ENCODE data around the gene PMPCA. TPM values are rescaled to one million over a fixed set of nuclear protein-coding genes. Genes with fewer than 3 reads are reported as not detected.
A peak's percentile ranks its signal among the peaks of the same experiment; 100 is the strongest.

PMPCA gene
- total RNA-seq, 1 experiment from 2014 or later, result 20.9 TPM

DNA sequence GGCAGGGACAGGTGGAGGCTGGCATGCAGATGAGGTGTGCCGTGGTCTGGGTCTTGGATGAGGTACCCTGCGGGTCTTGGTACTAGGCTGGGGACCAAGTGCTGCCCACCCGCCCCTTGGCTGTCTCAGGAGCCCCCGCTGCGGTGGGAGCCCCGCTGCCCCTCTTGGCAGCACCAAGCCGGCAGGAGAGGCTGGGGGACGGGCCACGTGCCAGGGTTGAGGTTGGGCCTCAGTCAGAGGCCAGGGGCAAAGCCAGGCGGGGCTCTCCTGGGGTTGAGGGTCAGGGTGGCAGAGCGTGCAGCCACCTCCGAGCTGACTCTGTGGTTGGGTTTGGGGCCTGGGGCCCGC lies 39.0 kb upstream of the PMPCA start:
- no peak for DNase-seq
- no peak overlapping the region for H3K4me3 ChIP-seq (ENCODE audit: low read length)
- H3K9me2 ChIP-seq (replicated peaks; ENCODE audit: insufficient read depth, low read length), result no peaks in the 10 kb centered on the region
- H3K79me2 ChIP-seq (ENCODE audit: low read length), result no peaks in the 10 kb centered on the region
- H3K4me2 ChIP-seq (ENCODE audit: low read depth, low read length, poor library complexity, severe bottlenecking), result no peak overlapping the region
- no peak overlapping the region for H3K27ac ChIP-seq (ENCODE audit: low read length)
- H3K9me3 ChIP-seq (ENCODE audit: low read length), result no peaks in the 10 kb centered on the region
- no peak overlapping the region for H3K9ac ChIP-seq (ENCODE audit: low read length)
- no peak overlapping the region for H2AFZ ChIP-seq (ENCODE audit: low read length)
- H3K36me3 ChIP-seq (ENCODE audit: insufficient read depth, low read length), result no peaks in the 10 kb centered on the region
- H4K20me1 ChIP-seq (ENCODE audit: insufficient read depth, low read depth, low read length), result no peaks in the 10 kb centered on the region
- H3K4me1 ChIP-seq (ENCODE audit: low read length), result peaks cover 10% of the 10 kb centered on the region
- no peaks in the 10 kb centered on the region for H3K27me3 ChIP-seq (ENCODE audit: low read length)

DNA sequence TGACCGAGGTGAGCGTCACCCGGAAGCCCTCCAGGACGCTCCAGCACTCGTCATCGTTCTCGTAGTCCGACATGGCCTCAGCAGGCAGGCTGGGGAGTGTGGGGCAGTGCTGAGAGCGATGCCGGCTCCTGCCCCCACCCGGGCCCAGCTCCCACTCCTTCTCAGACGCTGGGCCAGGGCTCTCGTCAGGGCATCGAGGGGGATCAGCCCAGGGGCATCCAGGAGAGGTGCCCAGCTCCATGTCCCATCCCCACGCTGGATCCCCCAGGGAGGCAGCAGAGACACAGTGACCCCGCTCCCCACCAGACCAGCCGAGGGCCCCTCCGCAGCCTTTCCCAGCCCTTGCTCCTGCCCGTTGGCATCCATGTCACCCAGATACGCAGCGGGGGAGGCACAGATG lies 38.5 kb upstream of the PMPCA start:
- H3K27ac ChIP-seq (ENCODE audit: low read length), result no peak overlapping the region; the same call in 1 of the 2 replicates
- no peak overlapping the region for H3K4me2 ChIP-seq (ENCODE audit: low read depth, low read length, poor library complexity, severe bottlenecking)
- no peak overlapping the region; the same call in 1 of the 2 replicates for H3K9ac ChIP-seq (ENCODE audit: low read length)

DNA sequence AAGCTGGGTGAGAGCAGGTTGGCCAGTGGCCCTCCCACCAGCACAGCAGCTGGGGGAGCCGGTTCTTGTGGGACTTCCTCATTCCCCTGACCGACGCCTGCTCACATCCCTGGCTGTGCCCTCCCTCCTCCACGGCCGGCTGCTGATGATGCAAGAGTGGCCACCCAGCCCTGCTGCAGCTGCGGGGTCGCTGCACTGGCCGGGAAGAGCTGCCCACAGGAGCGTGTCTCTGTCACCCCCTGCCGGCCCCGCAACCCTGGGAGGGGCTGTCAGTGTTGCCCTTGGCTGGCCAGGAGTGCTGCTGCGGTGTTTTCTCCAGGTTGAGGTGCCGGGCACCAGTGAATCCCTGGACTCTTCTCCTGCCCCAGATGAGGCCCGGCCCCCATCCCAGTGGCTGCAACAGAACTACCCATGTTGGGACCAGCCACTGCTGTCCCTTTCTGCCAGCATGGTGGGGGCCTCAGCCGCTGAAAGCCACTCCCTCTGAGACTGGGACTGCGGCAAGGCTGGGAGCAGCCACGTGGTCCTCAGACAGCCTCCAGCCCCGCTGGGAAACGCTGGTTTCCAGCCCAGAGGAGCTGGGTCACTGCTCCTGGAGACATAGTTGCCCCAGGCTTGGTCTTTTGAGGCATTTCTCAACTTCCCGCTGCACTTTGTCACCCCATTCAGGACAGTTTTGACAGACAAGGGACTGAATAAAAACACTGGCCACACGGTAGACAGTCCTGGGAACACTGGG lies 37.7 kb upstream of the PMPCA start:
- no peaks in the 10 kb centered on the region for H4K20me1 ChIP-seq (ENCODE audit: insufficient read depth, low read depth, low read length)
- no peak overlapping the region for H3K4me2 ChIP-seq (ENCODE audit: low read depth, low read length, poor library complexity, severe bottlenecking)
- no peaks in the 10 kb centered on the region for H3K36me3 ChIP-seq (ENCODE audit: insufficient read depth, low read length)
- no peak overlapping the region for H2AFZ ChIP-seq (ENCODE audit: low read length)
- H3K27me3 ChIP-seq (ENCODE audit: low read length), result no peaks in the 10 kb centered on the region
- H3K4me1 ChIP-seq (ENCODE audit: low read length), result peaks cover 10% of the 10 kb centered on the region
- H3K79me2 ChIP-seq (ENCODE audit: low read length), result no peaks in the 10 kb centered on the region
- H3K27ac ChIP-seq (ENCODE audit: low read length), result peak overlapping the region; percentile 57; the same call in 1 of the 2 replicates
- DNase-seq, result peak; percentile 71
- H3K9me3 ChIP-seq (ENCODE audit: low read length), result no peaks in the 10 kb centered on the region
- no peak overlapping the region; the same call in 1 of the 2 replicates for H3K9ac ChIP-seq (ENCODE audit: low read length)
- H3K4me3 ChIP-seq (ENCODE audit: low read length), result no peak overlapping the region
- no peaks in the 10 kb centered on the region for H3K9me2 ChIP-seq (replicated peaks; ENCODE audit: insufficient read depth, low read length)

More for the DNA sequence above, 38.5 kb upstream of the PMPCA start:
- Histone ChIP-seq H3K4me3 (ENCODE audit: low read length) (no peak overlapping the region), H3K9me3 (ENCODE audit: low read length) (no peaks in the 10 kb centered on the region), H3K9me2 (replicated peaks; ENCODE audit: insufficient read depth, low read length) (no peaks in the 10 kb centered on the region), H4K20me1 (ENCODE audit: insufficient read depth, low read depth, low read length) (no peaks in the 10 kb centered on the region), H3K4me1 (ENCODE audit: low read length) (peaks cover 10% of the 10 kb centered on the region), H3K36me3 (ENCODE audit: insufficient read depth, low read length) (no peaks in the 10 kb centered on the region), H3K27me3 (ENCODE audit: low read length) (no peaks in the 10 kb centered on the region), H3K79me2 (ENCODE audit: low read length) (no peaks in the 10 kb centered on the region), H2AFZ (ENCODE audit: low read length) (no peak overlapping the region)
- DNase-seq, result no peak

DNA sequence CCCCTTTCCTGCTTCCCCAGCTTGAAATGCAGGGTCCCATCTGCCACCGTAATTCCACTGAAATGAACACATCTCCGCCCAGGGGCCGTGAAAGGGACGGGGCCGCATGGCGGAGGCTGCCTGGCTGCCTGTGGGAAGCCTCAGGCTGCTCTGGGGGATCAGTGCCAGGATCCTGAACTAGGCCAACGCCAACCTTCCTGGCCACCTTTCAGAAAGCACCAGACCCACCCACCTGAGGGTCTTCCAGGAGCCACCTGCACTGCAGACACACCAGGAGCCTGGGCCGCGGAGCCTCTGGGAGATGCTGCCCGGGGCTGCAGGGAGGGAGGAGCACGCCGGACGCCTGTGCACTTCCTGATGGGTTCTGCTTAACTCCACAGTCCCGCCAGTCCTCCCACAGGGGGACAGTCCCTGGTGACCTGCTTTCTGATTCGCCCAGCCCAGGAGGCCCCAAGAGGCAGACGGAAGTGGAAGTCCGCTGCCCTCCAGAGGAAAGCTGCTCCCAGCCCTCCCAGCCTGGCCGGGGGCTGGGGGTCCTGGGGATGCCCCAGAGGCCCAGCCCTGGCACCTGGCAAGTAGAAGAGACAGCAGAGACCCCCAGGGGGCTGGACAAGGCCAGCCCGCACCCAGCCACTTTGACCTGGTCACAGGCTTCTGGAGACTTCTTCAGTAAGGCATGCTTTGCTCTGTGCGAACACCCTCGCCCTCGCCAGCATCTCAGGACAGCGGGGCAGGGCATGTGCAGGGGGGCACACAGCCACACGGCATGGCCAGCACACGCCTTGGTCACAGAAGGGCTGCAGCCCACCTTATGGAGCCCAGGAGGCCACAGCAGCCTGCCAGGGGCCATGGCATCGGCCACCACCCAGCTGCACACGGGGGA lies 36.9 kb upstream of the PMPCA start, which contains the start of gene CARD9:
CARD9 (minus strand) TSS at position 370 of the 883 bp plus-strand sequence. CDS start 1,591 bp downstream, outside the sequence.
- H3K79me2 ChIP-seq (ENCODE audit: low read length), result no peaks in the 10 kb centered on the region
- no peak within 1 kb of the TSS for H2AFZ ChIP-seq (ENCODE audit: low read length)
- peaks cover 10% of the 10 kb centered on the region for H3K4me1 ChIP-seq (ENCODE audit: low read length)
- H3K9me3 ChIP-seq (ENCODE audit: low read length), result no peaks in the 10 kb centered on the region
- no peaks in the 10 kb centered on the region for H3K36me3 ChIP-seq (ENCODE audit: insufficient read depth, low read length)
- no peak within 1 kb of the TSS for H3K4me3 ChIP-seq (ENCODE audit: low read length)
- no peaks in the 10 kb centered on the region for H4K20me1 ChIP-seq (ENCODE audit: insufficient read depth, low read depth, low read length)
- no peak within 1 kb of the TSS for H3K4me2 ChIP-seq (ENCODE audit: low read depth, low read length, poor library complexity, severe bottlenecking)
- H3K9me2 ChIP-seq (replicated peaks; ENCODE audit: insufficient read depth, low read length), result no peaks in the 10 kb centered on the region
- no peak for DNase-seq
- H3K27ac ChIP-seq (ENCODE audit: low read length), result peak within 1 kb of the TSS; percentile 57; the same call in 1 of the 2 replicates
- H3K9ac ChIP-seq (ENCODE audit: low read length), result no peak within 1 kb of the TSS; the same call in 1 of the 2 replicates
- H3K27me3 ChIP-seq (ENCODE audit: low read length), result no peaks in the 10 kb centered on the region

DNA sequence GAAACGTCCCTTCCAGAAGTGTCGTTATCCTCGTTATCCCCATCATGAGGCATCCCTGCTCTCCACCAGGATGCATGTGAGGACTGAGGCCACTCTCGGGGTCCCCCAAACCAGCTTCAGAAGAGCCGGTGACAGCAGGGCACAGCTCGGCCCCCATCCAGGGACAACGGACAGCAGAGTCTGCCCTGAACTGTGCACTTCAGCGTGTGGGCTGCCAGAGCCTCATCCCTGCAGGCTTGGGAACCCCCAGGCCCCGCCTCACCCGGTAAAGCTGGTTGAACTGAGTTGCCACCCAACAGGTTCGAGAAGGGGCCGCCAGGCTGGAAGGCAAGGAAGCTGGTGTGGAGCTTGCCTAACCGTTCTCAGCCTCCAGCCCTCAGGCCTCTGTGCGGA lies 36.3 kb upstream of the PMPCA start:
- Histone ChIP-seq H3K9me2 (replicated peaks; ENCODE audit: insufficient read depth, low read length) (no peaks in the 10 kb centered on the region), H2AFZ (ENCODE audit: low read length) (no peak overlapping the region), H3K4me2 (ENCODE audit: low read depth, low read length, poor library complexity, severe bottlenecking) (no peak overlapping the region), H3K4me1 (ENCODE audit: low read length) (peaks cover 10% of the 10 kb centered on the region), H3K36me3 (ENCODE audit: insufficient read depth, low read length) (no peaks in the 10 kb centered on the region), H4K20me1 (ENCODE audit: insufficient read depth, low read depth, low read length) (no peaks in the 10 kb centered on the region), H3K27me3 (ENCODE audit: low read length) (no peaks in the 10 kb centered on the region), H3K9ac (ENCODE audit: low read length) (no peak overlapping the region), H3K27ac (ENCODE audit: low read length) (no peak overlapping the region), H3K79me2 (ENCODE audit: low read length) (no peaks in the 10 kb centered on the region), H3K4me3 (ENCODE audit: low read length) (no peak overlapping the region), H3K9me3 (ENCODE audit: low read length) (no peaks in the 10 kb centered on the region)
- no peak for DNase-seq

DNA sequence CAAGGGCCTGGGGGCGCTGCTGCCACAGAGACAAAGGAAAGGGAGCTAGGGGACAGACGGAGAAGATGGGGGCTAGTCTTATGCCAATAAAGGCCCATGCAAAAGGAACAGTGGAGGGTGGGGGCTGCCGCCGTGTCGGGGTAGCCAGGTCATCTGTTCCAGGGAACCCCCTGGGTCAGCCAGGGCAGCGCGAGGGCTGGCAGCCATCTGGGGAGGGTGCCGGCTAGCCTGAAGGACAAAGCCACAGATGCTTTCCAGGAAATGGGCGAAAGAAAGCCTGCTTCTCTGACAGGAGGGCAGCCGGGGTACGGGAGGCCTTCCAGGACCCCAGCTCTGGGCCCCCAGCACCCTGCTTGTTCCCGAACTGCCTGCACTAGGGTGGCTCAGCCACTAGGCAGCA lies 35.4 kb upstream of the PMPCA start:
- DNase-seq, result no peak
- Histone ChIP-seq H3K4me3 (ENCODE audit: low read length) (no peak overlapping the region), H3K4me2 (ENCODE audit: low read depth, low read length, poor library complexity, severe bottlenecking) (no peak overlapping the region), H4K20me1 (ENCODE audit: insufficient read depth, low read depth, low read length) (no peaks in the 10 kb centered on the region), H3K36me3 (ENCODE audit: insufficient read depth, low read length) (no peaks in the 10 kb centered on the region), H3K9me2 (replicated peaks; ENCODE audit: insufficient read depth, low read length) (no peaks in the 10 kb centered on the region), H3K9ac (ENCODE audit: low read length) (no peak overlapping the region), H3K9me3 (ENCODE audit: low read length) (no peaks in the 10 kb centered on the region), H3K27ac (ENCODE audit: low read length) (no peak overlapping the region), H2AFZ (ENCODE audit: low read length) (no peak overlapping the region), H3K4me1 (ENCODE audit: low read length) (peaks cover 10% of the 10 kb centered on the region), H3K79me2 (ENCODE audit: low read length) (no peaks in the 10 kb centered on the region), H3K27me3 (ENCODE audit: low read length) (no peaks in the 10 kb centered on the region)

DNA sequence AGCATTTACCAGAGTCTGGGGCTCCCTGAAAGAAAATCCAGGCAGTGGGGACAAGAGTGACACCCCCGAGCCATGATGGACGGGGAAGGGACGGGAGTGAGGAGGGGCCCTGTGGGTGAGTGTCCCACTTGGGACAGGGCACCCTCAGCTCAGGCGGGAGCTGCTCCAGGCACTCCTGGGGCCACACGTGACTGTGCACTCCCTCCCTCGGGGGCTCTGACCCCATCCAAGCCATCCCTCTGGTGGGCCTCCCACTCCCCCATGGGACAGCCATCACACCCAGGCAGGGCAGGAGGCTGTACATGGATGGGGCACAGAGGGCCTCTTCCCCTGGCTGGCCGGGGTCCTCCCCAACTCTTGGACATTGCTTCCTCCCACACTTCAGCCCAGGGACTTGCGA lies 34.0 kb upstream of the PMPCA start:
- H3K9me3 ChIP-seq (ENCODE audit: low read length), result no peaks in the 10 kb centered on the region
- H3K27ac ChIP-seq (ENCODE audit: low read length), result no peak overlapping the region
- no peaks in the 10 kb centered on the region for H3K79me2 ChIP-seq (ENCODE audit: low read length)
- H2AFZ ChIP-seq (ENCODE audit: low read length), result no peak overlapping the region
- H4K20me1 ChIP-seq (ENCODE audit: insufficient read depth, low read depth, low read length), result no peaks in the 10 kb centered on the region
- H3K27me3 ChIP-seq (ENCODE audit: low read length), result no peaks in the 10 kb centered on the region
- H3K4me3 ChIP-seq (ENCODE audit: low read length), result no peak overlapping the region
- H3K9ac ChIP-seq (ENCODE audit: low read length), result no peak overlapping the region
- DNase-seq, result no peak
- H3K4me1 ChIP-seq (ENCODE audit: low read length), result peaks cover 10% of the 10 kb centered on the region
- no peaks in the 10 kb centered on the region for H3K36me3 ChIP-seq (ENCODE audit: insufficient read depth, low read length)
- H3K4me2 ChIP-seq (ENCODE audit: low read depth, low read length, poor library complexity, severe bottlenecking), result no peak overlapping the region
- H3K9me2 ChIP-seq (replicated peaks; ENCODE audit: insufficient read depth, low read length), result no peaks in the 10 kb centered on the region
